HL-60/S4 (cell line): ENCODE measurements around the gene ACSM6.
"Not testable (repeated sequence)": the region's sequence is repeated elsewhere in the genome, so short reads cannot be mapped to it uniquely, and the experiment has no call there.

Source experiments
- in situ Hi-C: fragments of 300-500 bp; cut with MboI; formaldehyde crosslinking; loops from 2 replicates; pipeline ENCODE4 v1.14.3; 2022; ENCODE audit warnings: low sequenced_read_pairs

ACSM6 gene, protein sequence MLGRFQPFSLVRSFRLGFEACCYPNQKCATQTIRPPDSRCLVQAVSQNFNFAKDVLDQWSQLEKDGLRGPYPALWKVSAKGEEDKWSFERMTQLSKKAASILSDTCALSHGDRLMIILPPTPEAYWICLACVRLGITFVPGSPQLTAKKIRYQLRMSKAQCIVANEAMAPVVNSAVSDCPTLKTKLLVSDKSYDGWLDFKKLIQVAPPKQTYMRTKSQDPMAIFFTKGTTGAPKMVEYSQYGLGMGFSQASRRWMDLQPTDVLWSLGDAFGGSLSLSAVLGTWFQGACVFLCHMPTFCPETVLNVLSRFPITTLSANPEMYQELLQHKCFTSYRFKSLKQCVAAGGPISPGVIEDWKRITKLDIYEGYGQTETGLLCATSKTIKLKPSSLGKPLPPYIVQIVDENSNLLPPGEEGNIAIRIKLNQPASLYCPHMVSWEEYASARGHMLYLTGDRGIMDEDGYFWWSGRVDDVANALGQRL

DNA sequence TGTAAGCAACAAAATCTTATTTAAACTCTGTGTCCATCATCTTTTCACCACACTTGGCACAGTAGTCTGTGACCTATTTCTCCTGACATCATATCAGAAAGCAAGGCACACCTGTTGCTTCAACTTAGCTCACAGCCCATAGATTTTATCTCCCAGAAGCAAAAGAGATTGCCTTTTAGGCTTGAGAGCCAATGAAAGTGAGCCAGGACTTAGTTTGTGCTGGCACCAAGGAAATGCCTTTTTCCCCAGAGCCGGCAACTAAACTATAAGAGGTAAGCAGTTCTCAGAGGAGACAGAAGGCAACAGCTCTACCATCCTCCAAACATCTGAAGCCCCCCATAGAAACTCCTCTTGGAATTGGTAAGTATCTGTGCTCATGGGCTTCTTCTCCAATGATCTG is at the start of gene ACSM6:
ACSM6 (plus strand) TSS at position 295 of the 400 bp plus-strand sequence. CDS start 248 bp downstream, outside the sequence.
- in situ Hi-C loops, result no loop called here

DNA sequence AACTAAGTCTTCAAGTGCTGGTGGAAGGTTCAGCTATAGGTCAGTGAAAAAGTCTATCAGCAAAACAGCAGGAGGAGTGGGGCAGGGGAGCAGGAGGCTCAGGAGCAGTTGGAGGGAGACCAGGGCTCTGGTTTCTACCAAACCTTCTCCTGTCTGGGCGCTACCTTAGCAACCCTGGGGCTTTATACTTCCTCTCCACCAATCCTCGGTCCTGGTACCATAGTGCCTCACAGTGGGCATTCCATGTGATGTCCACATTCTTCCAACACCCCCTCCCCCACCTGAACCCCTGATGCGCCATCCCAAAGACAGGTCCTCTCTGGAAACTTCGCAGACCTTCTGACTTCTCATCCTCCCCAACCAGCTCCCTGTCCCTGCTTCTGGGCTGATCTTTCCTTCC is 25.3 kb upstream of the ACSM6 start:
- in situ Hi-C loops, result no loop called here

DNA sequence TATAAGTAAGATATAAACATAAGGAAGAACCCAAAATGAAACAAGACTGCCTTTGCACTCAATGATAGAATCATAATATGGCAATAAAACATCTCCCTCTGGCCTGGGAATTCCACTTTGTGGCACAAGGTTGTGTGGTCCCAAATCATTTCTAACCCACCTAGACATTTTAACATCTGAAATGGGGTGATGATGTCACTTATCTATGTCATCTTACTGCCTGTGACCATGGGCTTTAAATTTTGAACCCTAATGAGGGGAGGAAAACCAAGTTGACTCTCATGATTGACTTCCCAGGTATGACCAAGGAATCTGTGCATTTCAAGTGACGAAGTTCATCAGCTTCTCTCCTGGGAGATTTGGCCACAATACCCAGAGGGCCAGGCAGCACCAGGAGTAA is 24.5 kb upstream of the ACSM6 start:
- in situ Hi-C loops, result no loop called here

DNA sequence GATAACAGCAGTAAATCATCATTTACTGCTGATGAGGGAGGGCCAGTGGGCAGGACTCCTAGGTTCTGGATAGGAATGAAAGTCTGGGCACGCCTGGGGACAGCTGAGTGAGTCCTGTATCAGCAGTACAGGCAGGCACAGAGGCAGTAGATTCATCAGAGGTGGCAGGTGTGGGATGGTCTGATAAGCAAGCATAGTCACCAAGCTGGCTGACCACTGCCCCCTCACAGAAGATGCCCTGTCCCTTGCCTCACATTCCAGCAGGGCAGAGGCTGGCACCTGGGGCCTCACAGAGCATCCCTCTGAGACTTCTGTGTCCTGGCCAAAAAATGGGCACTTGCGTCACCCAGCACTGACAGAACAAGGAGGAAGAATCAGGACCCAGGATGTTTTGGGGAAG is 23.2 kb upstream of the ACSM6 start:
- in situ Hi-C loops, result no loop called here

DNA sequence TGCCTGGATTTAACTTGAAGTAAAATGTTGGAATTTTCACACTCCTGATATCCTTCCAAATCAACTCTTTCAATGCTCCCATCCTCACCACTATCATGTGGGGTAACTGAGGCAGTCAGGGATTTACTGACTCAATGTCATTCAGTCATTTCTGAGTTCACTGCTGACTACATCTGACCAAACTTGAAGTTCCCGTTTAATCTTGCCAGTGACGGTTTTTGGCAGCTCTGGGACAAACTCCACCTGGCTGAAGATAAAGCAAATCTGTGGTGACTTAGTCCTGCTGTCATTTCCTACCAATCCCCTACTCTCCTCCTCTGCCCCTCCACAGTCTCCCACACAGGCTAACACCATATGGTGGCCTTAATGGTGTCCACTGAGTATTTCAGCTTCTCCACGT is 22.7 kb upstream of the ACSM6 start:
- in situ Hi-C loops, result no loop called here

DNA sequence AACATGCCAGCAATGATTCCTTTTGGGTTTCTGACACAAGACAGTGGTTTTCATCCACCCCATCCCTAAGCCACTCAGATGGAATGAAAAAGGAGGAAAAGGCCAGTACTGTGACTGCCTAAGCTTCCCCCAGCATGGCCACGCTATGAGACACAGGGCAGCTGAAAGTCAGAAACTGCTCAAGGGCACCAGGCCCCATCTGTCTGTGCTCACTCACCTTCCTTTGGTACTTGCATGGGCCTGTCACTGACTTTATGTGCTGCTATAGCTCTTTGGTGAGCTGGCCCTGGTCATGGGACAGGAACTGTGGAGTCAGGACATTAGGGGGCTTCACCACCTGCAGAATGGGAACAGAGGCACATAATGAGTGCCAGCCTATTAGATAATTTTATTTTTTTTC is 21.2 kb upstream of the ACSM6 start:
- in situ Hi-C loops, result no loop called here

DNA sequence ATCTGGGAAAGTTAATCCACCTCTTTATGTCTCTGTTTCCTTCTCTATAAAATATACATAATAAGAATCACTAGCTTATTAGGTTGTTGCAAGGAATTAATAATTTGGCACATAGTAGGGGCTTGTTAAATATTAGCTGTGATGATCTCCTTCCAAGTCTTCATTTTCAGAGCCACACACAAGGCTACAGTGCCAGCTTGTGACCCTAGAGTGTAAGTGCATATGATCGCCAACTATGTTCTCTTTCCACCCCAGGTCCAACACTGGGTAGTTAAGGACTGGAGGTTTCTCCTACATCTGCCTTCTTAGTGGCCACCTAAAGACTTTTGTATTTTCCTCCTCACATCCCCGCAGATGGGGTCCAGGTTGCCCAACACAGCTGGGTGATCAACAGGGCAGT is 17.9 kb upstream of the ACSM6 start:
- in situ Hi-C loops, result no loop called here

DNA sequence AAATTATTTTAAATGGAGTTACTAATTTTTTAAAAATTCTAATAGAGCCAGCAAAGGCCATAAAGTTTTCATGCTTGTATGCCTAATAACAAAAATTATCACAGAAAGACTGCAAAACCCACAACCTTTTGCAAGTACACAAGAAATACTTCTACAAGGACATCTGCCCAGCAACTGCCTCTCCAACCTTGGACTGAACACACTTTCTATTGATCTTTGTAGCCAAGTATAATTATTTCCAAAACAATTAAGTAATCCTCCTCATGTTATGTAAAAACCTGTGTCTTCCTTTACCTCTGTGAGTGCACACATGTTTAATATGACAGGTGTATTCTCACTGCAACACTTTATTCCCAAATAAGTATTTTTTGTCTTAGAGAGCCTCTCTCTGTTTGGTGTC is 16.6 kb upstream of the ACSM6 start:
- in situ Hi-C loops, result no loop called here

DNA sequence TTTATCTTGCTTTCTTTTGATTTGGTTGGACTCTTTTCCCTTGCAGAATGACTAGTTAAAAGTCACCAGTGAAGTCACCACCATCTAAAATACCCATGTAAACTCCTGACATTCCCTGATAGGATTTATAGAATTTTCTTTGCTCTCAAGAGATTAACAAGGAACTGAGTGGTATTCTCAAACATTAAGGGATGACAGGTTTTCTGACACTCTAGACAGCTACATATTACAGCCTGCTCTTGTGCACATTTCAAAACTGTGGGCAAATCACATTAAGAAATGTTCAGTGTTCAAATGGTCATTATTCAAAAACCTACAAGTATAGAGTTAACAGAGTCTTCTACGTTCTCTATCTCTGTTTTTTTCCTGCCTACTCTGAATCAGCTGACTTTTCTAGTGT is 15.8 kb upstream of the ACSM6 start:
- in situ Hi-C loops, result no loop called here

DNA sequence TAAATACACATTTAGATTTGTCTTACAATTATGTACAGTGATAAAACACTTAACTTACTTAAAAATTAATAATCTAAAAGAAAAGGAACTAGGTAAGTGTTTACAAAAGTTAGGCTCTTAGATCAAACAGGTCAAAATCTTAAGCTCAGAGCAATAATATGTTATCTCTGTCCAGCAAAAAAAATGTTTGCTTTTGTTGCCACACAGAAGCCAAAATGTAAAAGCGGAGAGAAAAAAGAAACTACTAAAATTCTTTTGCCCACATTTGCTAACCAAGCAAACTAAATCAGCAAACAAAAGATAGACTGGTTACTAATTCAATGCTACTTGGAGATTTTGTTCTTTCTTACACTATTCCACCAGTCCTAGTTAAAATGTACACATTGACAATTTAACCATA is 15.2 kb upstream of the ACSM6 start:
- in situ Hi-C loops, result no loop called here

DNA sequence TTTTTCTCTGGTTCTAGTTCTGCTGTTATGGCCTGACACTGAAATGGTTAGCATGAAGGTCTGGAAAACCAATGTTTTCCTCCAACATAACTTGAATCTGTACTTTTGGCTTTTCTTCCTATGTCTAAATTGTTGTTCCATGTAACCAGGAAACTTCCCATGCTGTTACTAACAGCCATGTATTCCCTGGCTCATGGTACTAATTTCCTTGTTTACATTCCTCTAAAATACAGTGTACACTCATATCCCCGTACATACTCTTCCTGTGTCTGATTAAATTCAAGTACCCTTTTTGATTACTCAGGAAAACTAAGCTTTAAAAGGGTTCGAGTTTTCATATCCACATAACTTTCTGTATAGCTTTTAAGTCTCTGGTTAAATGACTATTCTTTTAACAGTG is 12.3 kb upstream of the ACSM6 start:
- in situ Hi-C loops, result no loop called here

DNA sequence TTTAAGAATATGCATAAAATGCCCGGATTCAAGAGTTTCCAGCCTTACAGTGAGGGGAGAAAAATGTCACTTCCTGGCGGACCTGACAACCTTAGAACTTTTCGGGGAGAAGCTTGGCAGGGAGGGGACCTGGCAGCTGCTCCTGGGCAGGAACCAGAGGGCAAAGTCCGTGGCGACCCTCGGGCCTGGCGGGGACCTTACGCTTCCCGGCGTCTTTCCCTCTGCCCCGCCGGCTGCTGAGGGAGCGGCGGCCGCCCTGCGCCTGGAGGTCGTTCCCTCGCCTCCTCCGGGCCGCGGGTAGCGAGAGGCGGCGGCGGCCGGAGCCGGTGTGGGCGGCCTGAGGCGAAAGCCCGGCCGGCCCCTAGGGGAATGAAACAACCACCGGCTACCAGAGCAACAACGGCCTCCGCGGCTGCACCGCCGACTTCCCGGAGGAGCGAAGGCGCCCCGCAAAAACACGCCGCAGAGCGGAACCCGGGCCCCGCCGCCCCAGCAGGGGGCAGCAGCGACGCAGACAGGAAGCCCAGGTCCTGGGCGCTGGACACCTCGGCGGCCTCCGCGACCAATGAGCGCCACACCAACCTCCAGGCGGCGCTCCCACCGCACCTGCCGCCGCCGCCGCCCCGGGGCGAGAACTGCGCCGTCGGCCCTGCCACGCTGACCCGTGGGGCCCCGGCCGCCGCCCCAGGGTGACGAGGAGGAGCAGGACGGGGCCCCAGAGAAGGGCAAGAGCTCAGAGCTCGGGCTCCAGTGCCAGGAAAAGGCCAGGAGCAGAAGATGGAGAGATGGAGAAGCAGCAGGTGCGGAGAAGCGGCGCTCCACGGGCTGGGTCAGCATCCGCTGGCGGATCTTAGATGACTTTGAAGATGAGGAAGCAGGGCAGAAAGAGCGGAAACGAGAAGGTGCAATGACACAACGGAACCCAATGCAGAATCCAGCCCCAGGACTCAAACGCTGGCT is 10.5 kb upstream of the ACSM6 start:
- in situ Hi-C loops, result no loop called here

DNA sequence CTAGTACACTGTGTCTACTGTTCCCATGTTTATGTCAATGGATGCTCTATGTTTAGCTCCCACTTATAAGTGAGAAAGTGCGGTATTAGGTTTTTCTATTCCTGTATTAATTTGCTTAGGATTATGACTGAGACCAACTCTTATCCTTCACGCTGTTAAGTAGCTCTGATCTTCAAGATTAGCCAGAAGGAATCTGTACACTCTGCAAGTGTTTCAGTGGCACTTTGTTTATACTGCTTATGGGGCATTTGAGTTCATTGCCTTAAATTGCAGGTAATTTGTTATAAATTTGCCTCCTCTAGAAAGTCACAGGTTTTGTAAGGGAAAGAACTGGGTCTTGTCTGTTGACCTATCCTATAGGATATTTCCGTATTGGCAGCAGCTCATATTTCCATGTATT is 6.4 kb upstream of the ACSM6 start:
- in situ Hi-C loops, result no loop called here

DNA sequence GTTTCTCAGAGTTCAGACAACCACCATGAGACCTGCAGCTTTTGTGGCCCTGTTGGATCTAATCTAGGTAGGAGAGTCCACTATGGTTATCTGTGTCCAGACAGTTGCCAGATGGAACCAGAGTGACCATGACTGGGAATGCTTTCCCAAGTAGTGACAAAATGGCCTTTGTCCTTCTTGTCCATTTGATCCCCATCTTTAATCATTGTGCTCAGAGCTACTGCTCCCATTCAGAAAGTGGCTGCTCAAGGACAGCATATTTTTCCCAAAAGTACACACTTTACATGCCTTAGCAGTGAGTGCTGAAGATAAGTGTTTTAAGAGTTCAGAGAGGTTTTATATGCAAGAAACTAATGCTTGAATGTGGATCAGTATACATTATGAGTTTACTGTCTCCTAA is 5.4 kb upstream of the ACSM6 start:
- in situ Hi-C loops, result no loop called here

DNA sequence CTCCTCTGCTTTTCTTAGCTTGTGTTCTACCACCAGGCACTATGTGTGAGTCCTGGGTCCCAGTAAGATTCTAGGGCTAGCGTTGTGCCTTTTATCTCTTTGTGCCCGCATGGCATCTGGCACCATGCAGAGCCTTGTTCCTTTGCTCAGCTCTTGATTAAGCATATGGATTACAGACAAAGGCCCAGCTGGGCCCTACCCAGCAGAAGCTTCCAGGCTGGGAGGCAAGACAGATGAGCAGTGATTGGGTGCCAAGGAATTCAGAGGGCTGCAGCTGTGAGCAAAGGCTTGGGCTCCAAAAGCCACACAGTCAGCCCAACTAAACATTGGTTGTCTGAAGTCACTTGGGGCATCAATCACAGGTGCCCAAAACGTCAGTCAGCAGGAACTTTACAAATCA is 2.0 kb downstream of the ACSM6 start:
- in situ Hi-C loops, result no loop called here

DNA sequence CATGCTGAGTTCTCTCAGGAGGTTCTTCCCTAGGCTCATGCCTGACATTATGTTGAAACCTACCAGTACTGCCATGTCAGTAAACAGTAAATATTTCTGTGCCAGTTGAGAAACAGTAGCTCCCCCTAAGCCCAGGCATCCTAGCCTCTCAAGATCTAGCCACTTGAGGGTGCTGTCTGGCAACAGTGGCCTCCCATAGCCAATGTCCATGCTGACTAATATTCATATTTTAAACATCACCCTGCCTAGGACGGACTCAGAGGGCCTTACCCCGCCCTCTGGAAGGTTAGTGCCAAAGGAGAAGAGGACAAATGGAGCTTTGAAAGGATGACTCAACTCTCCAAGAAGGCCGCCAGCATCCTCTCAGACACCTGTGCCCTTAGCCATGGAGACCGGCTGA is 7.7 kb downstream of the ACSM6 start:
- in situ Hi-C loops, result no loop called here

DNA sequence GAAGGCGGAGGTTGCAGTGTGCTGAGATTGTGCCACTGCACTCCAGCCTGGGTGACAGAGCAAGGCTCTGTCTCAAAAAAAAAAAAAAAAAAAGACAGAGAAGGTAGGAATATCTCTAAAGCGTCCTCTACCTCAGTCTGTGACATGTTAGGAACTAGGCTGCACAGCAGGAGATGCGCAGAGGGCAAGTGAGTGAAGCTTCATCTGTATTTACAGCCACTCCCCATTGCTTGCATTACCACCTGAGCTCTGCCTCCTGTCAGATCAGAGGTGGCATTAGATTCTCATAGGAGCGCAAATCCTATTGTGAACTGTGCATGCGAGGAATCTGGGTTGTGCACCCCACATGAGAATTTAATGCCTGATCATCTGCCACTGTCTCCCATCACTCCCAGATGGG is 8.8 kb downstream of the ACSM6 start:
- in situ Hi-C loops, result not testable (repeated sequence)

DNA sequence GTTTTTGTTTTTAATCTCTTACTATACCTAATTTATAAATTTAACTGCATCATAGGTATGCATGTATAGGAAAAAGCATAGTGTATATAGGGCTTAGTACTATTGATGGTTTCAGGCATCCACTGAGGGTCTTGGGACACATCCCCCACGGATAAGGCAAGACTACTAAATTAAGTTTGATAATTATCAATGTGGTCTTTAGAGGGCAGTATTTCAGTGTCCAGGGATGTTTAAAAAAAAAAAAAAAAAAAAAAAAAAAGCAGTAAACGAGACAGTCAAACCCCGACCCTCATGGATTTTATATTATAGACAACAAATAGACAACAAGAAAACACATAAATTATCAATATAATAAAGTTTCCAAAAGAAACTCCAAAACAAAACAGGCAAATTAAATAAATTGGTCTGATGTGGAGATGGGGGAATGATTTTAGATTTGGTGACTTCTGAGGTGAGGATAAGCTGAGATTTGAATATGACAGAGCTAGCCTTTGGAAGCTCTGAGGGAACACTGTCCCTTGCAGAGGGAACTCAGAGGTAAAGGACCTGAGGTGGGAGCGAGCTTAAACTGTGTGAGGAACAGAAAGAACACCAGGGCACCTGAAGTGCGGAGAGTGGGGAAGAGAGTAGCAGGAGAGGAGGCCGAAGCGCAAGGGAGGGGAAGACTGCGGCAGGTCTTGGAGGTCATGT is 14.8 kb downstream of the ACSM6 start:
- in situ Hi-C loops, result no loop called here

DNA sequence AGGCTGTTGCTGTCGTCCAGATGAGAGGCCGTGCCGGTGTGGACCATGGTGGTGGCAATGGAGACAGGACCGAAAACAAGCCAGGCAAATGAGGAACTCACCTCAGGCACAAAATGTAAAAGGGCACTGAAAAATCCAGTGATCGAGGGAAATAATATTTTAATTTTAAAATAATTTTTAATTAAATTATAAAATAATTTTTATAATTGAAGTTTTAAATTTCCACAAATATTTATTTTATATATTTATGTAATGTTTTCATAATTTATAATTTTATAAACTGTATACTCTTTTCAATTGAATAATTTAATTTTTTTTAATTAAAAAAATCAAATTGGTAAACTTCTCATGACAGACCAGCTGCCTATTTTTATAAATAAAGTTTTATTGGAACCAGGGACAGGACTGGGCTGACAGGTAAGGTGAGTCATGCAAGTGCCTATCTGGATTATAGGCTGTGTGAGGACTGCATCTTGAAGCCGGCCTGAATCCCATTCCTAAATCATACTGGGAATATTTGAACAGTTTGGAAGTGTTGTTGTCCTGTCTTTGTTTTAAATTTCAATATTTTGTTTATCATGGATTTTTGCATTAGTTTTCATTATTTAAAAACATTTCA is 15.6 kb downstream of the ACSM6 start:
- in situ Hi-C loops, result no loop called here

DNA sequence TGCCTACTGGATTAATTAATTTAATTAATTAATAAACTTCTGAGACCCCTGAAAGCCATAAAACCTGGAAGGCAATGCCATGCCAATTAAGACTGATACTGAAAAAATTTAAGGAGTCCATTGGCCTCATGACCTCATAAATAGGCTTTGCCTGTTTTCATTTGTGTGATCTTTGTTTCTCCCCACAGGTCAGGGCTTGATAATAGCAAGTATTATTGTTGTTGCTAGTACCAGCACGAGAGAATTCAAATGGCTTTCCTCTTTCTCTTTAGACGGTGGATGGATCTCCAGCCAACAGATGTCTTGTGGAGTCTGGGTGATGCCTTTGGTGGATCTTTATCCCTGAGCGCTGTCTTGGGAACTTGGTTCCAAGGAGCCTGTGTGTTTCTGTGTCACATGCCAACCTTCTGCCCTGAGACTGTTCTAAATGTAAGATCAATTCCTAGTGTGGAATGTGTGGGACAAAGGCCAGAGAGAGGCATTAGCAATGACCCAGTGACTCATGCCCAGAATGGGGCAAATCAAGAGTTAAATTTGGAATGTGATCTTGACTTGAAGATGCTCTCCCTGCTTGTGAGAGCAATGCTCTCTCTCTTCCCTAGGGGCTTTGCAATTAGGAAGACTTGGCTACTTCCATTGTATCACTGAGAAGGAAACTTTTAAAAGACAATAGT is 17.7 kb downstream of the ACSM6 start:
- in situ Hi-C loops, result no loop called here
